ENCODE results near the gene MVK.

DNA sequence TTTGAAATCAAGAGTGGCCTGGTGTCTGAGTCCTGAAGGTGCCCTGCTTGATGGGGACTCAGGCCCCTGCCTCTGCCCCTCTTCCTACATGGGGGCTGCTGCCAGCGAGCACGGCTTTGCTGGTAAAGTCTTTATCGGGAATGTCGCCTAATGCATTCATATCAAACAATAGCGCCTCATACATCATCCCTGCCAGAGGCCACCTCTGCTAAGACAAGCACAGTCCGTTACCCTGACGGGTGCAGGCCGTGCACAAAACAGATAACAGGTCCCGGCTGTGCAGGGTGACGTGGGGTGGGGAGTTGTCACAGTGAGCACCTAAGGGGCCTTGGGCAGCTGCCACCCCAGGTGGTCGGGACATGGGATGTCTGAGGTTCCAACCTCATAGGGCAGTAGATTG is 71.6 kb downstream of the MVK start:
- TF ChIP-seq, protein P1, sequence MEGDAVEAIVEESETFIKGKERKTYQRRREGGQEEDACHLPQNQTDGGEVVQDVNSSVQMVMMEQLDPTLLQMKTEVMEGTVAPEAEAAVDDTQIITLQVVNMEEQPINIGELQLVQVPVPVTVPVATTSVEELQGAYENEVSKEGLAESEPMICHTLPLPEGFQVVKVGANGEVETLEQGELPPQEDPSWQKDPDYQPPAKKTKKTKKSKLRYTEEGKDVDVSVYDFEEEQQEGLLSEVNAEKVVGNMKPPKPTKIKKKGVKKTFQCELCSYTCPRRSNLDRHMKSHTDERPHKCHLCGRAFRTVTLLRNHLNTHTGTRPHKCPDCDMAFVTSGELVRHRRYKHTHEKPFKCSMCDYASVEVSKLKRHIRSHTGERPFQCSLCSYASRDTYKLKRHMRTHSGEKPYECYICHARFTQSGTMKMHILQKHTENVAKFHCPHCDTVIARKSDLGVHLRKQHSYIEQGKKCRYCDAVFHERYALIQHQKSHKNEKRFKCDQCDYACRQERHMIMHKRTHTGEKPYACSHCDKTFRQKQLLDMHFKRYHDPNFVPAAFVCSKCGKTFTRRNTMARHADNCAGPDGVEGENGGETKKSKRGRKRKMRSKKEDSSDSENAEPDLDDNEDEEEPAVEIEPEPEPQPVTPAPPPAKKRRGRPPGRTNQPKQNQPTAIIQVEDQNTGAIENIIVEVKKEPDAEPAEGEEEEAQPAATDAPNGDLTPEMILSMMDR (IDR thresholded peaks at IDR 0.05; ENCODE audit: insufficient read depth, low read length, poor library complexity, severe bottlenecking), result no peak
- TF ChIP-seq EZH2phosphoT487 (conservative IDR thresholded peaks at IDR 0.05; ENCODE audit: low read length), result no peak
